Femur (tissue), 1 donor: ENCODE data around the gene HAUS1.
"Not testable (repeated sequence)": the region's sequence is repeated elsewhere in the genome, so short reads cannot be mapped to it uniquely, and the experiment has no call there.

Experiments
- DNase-seq: peaks from one replicate; pipeline ENCODE4 v3.0.0-alpha.2; 2017

HAUS1 gene

DNA sequence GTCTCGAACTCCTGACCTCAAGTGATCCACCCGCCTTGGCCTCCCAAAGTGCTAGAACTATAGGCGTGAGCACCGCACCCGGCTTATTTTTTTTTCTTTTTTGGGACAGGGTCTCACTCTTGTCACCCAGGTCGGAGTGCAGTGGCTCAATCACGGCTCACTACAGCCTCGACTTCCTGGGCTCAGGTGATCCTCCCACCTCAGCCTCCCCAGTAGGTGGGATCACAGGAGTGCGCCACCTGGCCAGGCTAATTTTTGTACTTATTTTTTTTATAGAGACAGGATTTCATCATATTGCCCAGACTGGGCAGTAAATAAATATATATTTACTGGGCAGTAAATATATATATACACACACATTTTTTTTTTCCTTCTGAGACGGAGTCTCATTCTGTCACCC, 8.7 kb upstream of the HAUS1 start:
- no peak for DNase-seq

DNA sequence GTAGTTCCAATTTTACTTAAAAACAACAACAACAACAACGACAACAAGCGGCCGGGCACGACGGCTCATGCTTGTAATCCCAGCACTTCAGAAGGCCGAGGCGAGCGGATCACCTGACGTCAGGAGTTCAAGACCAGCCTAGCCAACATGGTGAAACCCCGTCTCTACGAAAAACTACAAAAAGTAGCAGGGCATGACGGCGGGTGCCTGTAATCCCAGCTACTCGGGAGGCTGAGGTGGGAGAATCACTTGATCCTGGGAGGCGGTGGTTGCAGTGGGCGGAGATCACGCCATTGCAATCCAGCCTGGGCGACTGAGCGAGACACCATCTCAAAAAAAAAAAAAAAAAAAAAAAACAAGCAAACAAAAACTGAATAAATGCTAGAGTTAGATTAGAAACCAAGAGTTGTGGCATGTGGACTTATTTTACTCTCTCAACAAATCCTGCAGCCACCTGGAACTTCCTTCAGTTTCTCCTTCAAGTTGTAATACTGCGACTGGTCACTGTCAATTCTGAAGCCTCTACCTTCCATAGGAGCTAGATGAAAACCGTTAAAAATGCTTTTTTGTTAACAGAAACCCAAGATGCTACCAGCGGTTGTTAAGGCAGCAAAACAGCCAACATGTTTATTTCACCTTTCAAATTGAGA, 7.4 kb upstream of the HAUS1 start:
- DNase-seq, result no peak

DNA sequence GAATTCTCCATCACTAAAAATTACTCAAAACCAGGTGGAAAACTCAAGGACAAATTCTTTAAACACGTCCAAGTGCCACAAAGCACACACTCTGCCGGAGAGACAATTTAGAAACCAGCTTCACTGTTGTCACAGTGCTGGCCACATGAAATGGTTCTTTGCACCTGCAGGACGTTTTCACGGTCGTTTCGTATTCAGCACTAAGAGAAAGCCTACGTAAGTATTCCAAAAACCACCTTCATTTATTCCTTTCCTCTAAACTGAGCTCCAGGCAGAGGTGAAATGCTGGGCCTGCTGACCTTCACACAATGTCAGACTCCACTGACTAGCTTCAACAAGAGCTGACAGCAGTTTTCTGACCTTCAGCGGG, 6.8 kb upstream of the HAUS1 start:
- no peak for DNase-seq

DNA sequence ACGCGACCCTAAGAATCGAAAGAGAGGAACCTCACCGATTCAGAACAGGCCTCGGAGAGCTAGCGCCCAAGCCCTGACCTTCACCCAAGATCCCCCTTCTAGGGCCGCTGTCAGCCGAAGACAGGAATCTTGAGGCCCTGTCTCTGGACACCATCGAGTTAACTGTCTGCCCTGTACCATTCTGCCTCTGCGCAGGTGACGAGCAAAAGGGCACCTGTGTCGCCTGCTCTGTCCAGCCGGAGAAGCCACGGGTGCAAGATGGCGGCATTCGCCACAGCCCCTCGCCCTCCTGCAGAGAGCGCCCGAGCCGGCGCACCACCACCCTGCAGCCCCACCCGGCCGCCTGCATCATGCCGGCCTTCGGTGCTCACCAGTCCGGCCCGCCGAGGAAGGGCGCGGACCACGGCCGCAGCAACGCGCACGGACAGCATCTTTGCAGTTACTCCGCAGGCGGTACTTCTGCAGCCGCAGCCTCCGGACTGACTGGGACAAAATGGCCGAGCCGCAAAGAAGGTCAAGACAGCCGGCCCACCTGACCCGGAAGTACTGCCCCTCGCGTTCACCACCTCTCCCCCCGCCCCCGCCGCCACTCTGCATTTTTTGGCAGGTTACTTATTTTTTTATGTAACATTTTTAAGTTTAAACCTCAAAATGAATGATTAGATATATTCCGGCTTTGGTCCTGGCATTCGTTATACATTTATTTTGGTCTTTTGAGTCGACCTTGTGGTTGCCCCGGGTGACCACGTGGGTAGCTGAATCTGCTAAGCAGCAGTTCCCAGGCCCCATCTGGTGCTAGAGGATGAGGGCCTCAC, 6.2 kb upstream of the HAUS1 start, which contains the start of gene ATP5F1A:
Gene ATP5F1A, minus strand, starts transcription at position 496 of the 815 bp plus-strand sequence. Its CDS starts 65 bp downstream, at position 431.
- DNase-seq, result peak; percentile 95

DNA sequence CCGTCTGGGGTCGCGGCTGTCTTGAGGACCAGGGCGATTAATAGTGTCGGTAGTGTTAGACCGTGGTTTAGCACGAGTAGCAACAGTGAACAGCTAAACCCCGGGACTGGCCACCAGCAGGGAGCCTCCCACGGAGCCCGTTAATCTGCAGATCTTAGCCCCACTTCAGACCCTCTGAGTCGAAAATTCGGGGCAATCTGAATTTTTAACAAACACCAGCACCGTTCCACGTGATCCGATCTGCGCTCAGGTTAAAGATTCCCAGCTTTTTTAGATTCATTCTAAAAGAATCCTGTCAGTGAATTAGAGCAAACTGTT, 5.6 kb upstream of the HAUS1 start:
- no peak for DNase-seq

DNA sequence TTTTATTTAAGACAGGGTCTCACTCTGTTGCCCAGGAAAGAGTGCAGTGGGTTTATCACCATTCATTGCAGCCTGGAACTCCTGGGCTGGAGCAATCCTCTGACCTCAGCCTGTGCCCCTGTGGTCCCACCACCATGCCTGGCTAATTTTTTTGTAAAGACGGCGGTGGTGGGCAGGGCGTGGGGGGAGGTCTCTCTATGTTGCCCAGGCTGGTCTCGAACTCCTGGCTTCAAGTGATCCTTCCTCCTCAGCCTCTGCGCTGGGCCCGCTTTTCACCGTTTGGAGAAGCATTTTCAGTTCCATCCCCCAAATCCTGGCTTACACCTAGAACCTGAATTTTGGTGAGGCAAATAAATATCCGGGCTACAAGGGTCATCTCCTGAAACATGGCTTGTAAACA, 4.7 kb upstream of the HAUS1 start:
- no peak for DNase-seq

DNA sequence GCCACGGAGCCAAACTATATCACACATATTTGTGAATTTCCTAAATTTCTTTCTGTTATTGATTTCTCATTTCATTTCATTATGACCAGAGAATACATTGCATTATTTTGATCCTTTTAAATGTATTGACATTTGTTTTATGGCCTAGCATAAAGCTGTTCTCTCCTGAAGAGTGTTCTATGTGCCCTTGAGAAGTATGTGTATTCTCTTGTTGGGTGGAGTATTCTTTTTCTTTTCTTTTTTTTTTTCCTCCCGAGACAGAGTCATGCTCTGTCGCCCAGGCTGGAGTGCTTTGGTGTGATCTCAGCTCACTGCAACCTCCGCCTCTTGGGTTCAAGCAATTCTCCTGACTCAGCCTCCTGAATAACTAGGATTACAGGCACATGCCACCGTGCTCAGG, 5.2 kb downstream of the HAUS1 start:
- DNase-seq, result no peak

DNA sequence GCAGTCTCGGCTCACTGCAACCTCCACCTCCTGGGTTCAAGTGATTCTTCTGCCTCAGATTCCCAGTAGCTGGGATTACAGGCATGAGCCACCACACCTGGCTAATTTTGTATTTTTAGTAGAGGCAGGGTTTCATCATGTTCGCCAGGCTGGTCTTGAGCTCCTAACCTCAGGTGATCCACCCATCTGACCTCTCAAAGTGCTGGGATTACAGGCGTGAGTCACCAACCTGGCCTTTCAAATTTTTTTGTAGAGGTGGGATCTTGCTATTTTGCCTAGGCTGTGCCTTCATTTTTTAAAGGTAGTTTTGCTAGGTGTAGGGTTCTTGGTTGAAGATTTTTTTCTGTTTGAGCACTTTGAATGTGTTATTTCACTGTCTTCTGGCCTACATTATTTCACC, 6.2 kb downstream of the HAUS1 start:
- DNase-seq, result no peak

DNA sequence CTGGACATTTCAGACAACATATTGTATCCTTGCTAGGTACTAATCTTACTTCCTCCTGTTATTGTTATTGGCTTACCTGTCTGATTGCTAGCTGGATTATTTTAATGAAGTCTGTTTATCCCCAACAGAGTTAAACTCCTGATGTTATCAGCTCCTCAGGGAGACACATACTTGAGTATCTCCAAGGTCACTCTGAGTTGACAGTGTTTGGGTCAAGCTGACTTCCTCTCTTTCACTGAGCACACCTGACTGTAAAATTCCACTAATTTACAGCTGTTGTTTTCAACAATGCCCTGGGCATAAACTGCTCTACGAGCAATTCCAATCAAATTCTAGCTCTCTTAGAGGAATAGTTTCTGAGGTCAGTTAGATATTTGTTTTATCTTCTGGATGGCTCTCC, 9.6 kb downstream of the HAUS1 start:
- no peak for DNase-seq

DNA sequence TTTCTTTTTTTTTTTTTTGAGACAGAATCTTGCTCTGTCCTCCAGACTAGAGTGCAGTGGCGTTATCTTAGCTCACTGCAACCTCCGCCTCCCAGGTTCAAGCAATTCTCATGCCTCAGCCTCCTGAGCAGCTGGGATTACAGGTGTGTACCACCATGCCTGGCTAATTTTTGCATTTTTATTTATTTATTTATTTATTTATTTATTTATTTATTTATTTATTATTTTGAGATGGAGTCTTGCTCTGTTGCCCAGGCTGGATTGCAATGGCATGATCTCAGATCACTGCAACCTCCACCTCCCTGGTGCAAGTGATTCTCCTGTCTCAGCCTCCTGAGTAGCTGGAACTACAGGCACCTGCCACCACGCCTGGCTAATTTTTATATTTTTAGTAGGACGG, 22.4 kb downstream of the HAUS1 start:
- not testable (repeated sequence) for DNase-seq

DNA sequence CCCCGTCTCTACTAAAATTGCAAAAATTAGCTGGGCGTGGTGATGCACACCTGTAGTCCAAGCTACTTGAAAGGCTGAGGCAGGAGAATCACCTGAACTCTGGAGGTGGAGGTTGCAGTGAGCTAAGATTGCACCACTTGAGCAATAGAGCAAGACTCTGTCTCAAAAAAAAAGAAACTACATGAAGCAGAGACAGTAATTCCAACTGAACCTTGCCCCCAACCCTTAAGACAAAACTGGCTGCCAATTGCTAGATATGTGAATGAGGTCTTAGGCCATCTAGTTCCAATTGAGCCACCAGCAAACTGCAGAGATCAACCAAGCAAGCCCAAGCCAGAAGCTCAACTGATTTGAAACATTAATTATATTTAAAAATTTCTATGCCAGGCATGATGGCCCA, 25.9 kb downstream of the HAUS1 start:
- no peak for DNase-seq

DNA sequence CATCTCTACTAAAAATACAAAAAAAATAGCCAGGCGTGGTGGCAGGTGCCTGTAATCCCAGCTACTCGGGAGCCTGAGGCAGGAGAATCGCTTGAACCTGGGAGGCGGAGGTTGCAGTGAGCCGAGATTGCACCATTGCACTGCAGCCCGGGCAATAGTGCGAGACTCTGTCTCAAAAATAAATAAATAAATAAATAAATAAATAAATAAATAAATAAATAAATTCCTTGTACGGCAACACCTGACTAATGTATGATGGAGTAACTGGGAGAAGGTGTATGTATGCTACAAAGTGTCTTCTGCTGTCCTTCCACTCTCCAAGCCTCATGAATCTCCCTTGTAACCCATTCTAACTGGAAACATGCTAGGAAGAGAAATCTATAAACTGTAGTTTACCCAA, 26.4 kb downstream of the HAUS1 start:
- DNase-seq, result not testable (repeated sequence)

DNA sequence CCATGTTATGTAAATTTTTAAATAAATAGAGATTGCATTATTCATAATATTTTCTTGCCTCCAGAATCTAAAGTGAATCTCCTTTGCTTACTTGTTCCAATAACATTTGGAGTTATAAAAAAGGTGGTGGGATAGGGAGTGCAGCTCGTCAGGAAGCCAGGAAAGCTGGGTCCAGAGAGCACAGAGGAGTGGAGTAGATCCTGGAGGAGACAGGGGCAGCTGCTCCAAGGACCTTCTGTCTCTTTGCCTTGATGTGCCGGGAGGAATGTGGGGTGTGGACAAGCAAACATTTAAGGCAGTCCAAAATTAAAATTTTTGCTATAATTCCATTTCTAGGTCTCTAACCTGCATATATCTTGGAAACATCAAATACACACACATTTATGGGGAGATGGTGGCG, 29.3 kb downstream of the HAUS1 start:
- DNase-seq, result no peak

DNA sequence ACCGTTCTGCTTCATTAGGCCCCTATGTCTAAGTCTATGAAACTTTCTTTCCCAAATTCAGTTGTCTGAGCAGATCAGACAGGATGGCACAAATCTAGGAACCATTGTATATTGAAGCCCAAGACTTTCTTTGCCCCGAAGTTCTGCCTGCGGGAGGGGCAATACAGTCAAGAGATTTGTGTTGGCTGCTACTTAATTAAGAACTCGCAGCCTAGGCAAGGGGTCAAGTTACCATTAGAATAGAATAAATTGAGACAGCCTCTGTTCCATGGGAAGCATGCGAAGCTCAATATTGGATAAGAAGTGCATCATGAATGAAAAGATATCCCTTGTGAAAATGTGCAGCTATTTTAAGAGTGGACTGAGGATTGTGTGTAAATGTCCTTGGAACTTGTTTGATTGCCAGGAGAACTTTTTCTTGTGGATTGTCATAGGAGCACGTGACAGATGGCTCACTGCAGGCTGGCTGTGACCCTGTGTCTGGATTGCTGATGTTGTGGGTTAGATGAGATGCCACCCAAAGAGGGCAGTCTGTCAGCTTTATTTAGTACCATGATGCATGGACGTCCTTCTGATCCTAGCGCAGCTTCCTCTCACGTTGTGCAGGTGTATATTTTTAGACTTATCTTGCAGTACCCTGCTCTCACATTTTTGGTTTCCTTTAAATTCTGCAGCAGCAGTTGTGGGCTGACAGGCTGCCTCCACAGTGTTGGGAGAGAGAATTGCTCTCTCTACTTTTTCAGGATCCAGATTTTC, 30.9 kb downstream of the HAUS1 start:
- no peak for DNase-seq

DNA sequence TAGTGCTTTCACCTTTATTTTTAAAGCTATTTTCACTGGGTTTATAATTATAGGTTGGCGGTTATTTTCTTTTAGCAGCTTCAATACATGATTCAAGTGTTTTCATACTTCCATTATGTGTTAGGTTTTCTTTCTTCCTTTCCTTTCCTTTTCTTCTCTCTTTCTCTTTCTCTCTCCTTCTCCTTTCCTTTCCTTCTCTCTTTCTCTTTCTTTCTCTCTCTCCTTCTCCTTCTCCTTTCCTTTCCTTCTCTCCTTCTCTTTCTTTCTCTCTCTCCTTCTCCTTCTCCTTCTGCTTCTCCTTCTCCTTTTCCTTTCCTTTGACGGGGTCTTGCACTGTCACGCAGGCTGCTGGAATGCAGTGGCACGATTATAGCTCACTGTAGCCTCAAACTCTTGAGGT, 36.0 kb downstream of the HAUS1 start:
- DNase-seq, result no peak

DNA sequence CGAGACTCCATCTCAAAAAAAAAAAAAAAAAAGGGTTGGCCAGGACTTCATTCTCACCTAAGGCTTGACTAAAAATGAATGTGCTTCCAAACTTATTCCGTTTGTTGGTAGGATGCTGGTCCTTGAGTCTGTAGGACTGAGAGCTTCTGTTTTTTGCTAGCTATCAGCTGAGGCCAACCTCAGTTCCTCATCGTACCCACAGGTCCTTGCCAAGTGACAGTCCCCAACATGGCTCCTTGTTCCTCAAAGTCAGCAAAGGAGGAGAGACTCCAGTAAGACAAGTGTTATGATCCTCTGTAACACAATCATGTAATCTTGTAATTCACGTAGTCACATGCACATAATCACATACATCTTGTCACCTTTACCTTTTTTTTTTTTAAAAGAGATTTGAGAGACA, 37.0 kb downstream of the HAUS1 start:
- DNase-seq, result no peak

DNA sequence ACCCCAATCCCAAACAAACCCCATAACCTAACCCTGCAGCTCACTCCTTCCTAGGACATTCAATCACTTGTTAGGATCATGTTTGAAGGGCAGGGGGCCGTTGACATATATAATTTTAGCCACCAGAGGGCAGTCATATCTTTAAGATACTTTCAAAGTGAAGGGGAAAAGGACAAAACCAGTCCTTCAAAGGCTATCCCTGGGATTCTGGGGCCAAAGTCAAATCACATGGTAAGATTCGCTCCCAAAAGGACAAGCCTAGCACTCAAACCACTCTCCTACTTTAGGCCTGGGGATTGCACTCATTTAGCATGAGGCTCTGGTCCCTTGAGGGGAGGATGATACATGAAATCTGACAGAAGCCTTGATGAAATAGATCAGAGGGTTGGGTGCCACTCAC, 44.6 kb downstream of the HAUS1 start:
- DNase-seq, result peak; percentile 27

DNA sequence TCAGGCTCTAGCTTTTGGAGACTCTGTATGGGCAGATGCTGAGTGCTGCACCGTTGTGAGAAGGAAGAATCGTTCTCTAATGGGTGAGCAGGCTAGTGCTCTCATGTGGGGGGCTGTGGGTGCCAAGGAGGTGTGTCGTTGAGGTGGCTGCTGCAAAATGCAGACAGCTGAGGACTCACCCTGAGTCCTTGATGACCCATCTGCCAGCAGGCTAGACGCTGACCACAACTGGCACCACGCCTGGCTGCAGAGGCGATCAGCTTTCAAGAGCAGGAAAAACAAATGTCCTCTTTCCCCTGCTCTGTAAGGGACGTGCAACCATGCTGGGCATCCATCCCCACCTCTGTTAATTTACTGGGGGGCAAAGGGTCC, 48.2 kb downstream of the HAUS1 start:
- DNase-seq, result peak; percentile 76

DNA sequence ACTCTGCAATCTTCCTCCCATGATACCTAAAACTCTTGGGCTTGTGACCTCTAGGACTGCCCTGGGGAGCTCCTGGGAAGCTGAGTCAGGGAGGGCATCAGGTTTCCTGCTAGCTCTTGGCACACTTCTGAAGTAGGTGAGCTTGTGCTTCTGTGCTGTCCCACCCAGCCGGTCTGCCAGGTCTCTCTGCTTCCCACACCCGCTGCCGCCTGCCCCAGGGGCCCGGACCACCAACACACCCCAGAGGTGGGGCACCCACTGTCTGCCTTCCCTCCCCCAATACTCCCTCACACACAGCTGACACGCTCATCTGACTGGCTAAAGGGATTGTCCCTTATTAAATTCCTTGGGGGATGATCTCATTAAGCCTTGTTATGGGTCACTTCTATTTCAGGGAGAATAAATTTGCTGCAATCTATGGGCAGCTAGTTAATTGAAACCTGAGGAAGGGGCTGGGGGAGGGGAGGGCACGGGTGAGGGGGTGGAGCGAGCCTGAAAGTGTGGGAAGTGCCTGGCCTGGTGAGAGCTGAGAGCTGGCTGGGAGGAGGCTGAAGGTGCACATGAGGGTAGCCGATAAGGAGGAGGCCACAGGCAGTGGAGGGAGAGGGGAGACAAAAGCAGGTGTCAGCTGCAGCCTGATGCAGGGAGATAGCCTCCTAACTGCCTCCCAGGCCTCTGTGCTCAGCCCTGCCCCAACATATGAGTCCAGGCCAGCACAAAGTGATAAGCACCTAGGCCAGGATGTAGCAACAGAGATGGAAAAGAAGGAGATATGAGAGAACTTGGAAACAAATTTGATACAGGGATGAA, 48.8 kb downstream of the HAUS1 start:
- DNase-seq, result peak; percentile 32

DNA sequence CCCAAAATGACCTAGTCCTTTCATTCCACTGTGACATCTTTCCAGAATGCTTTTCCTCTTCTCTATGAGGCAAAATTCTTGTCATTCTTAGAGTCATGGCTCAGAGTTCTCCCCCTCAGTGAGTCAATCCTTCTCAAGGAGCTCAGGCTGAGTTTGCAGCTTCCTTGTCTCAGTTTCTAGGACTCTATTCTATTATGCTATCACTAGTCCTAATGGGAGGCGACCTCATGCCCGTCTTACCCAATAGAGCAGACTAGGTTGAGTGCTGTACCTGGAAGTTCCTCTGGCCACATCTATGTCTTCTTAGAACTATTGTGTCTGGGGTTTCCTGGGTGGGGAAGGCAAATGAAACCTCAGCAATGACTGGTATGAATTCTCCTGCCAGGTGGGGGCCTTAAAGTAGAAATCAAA, 51.5 kb downstream of the HAUS1 start:
- DNase-seq, result no peak

DNA sequence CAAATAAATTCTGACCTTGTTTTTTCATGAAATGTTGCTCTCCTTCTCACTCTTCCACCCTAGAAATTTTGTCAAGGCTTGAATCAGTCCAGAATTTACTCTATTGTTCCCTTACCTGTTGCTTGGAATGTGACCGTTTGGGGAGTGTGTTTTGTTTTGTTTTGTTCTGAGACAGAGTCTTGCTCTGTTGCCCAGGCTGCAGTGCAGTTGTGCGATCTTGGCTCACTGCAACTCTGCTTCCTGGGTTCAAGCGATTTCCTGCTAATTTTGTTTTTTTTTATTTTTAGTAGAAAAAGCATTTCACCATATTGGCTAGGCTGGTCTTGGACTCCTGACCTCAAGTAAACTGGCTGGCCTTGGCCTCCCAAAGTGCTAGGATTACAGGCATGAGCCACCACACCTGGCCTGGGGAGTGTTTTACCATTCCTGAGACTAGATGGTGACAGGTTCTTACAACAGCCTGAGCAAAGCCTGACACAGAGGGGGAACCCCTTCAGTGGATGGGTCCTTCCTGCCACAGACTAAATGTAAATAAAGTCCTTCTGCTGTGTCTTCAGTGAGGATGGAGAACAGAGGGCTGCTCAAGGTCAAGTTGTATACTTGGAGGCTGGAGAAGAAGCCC, 52.0 kb downstream of the HAUS1 start:
- no peak for DNase-seq

DNA sequence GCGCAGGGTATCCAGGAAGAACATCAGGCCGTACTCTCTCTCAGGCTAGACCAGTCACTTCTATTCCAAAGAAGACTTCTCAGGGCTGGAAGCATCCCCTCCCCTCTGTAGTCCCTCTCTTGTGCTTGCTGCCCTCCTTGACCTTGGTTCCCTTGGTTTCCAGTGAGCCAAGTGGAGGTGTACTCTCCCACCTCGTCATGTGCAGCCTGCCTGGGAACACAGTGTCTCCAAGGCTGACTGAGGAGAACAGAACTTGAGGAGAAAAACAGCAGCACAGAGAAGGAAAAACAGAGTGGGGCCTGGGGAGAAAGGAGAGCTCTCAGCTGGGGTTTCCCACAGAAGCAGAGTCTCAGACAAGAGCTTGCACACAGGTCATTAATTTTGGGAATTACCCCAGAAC, 52.7 kb downstream of the HAUS1 start:
- DNase-seq, result no peak

DNA sequence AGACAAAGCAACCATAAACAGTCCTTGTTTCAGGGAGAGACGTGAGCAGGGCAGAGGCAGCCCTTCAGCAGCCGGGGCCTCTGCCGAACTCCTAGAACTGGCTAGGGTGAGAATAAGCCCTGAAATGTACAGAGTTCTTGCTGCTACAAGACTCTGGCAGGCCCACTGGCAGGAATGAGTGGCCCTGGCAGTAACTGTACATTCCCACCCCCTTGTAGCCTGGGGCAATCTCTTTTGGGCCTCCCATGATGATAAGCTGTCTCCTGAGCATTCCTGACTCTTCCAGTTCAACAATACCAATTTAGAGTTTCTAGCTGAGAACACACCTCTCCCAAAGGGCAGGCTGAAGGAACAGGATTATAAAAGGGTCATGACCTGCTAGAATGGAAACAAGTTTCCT, 54.3 kb downstream of the HAUS1 start:
- DNase-seq, result no peak
